Activated T-helper 1 cell treated with Interleukin-2 at 50 U/mL for 16 hours (primary cell): ENCODE measurements around the gene KIF3B.
"Not testable (repeated sequence)": the region's sequence is repeated elsewhere in the genome, so short reads cannot be mapped to it uniquely, and the experiment has no call there.

Experiments used
- DNase-seq: peaks from one replicate; pipeline ENCODE4 v3.0.0-alpha.2; 2020; ENCODE audit warnings: low read depth

KIF3B gene

GRCh38 chr20:32296412-32296811, 19.0 kb downstream of the KIF3B start:
- DNase-seq, result no peak

GRCh38 chr20:32296819-32297420, 19.5 kb downstream of the KIF3B start:
- DNase-seq, result no peak

GRCh38 chr20:32297439-32297838, 20.0 kb downstream of the KIF3B start:
- DNase-seq, result no peak

- no peak for DNase-seq
These were observed 23.2 kb downstream of the KIF3B start for GRCh38 chr20:32300647-32301046.

- DNase-seq, result no peak
These were observed 24.5 kb downstream of the KIF3B start for GRCh38 chr20:32301719-32302506.

- no peak for DNase-seq
These were observed 25.0 kb downstream of the KIF3B start for GRCh38 chr20:32302507-32302872.

GRCh38 chr20:32304131-32304746, 26.8 kb downstream of the KIF3B start:
- DNase-seq, result no peak

- no peak for DNase-seq
These were observed 35.4 kb downstream of the KIF3B start for GRCh38 chr20:32312718-32313424.

- DNase-seq, result no peak
These were observed 37.3 kb downstream of the KIF3B start for GRCh38 chr20:32314768-32315167.

GRCh38 chr20:32315399-32315798, 37.9 kb downstream of the KIF3B start:
- DNase-seq, result no peak

- no peak for DNase-seq
These were observed 38.4 kb downstream of the KIF3B start for GRCh38 chr20:32315891-32316290.

- DNase-seq, result no peak
These were observed 39.2 kb downstream of the KIF3B start for GRCh38 chr20:32316667-32317066.

GRCh38 chr20:32319100-32319499, 41.6 kb downstream of the KIF3B start:
- no peak for DNase-seq

- no peak for DNase-seq
These were observed 42.9 kb downstream of the KIF3B start for GRCh38 chr20:32320305-32320704.

- DNase-seq, result no peak
These were observed 43.9 kb downstream of the KIF3B start for GRCh38 chr20:32321390-32321789.

GRCh38 chr20:32322260-32322659, 44.8 kb downstream of the KIF3B start:
- DNase-seq, result not testable (repeated sequence)

- not testable (repeated sequence) for DNase-seq
These were observed 46.3 kb downstream of the KIF3B start for GRCh38 chr20:32323761-32324160.

GRCh38 chr20:32325706-32326503, 48.5 kb downstream of the KIF3B start:
- no peak for DNase-seq

GRCh38 chr20:32326504-32326845, 49.0 kb downstream of the KIF3B start:
- no peak for DNase-seq

GRCh38 chr20:32327087-32327681, 49.7 kb downstream of the KIF3B start:
- no peak for DNase-seq

GRCh38 chr20:32329817-32330554, 52.5 kb downstream of the KIF3B start:
- no peak for DNase-seq
